WTC11 (cell line): ENCODE results near the gene CTNNA2. TPM values are rescaled to one million over a fixed set of nuclear protein-coding genes. Genes with fewer than 3 reads are reported as not detected.

ENCODE experiments used
- ATAC-seq: fragments of 200-7000 bp; cut with Tn5 transposase; 2 replicates; pipeline ENCODE4 v1.10.0; 2021; ENCODE audit warnings: mild to moderate bottlenecking, moderate library complexity
- CTCF ChIA-PET: fragments of 300-600 bp; sonication (Branson Sonifier 250); formaldehyde crosslinking; loops from one replicate; lab custom pipeline; 2021; ENCODE audit warnings: antibody characterized with exemption; lab: Charles Lee
- POLR2A ChIA-PET: fragments of 350-600 bp; sonication (Branson Sonifier 250); formaldehyde crosslinking; loops from one replicate; lab custom pipeline; 2021; ENCODE audit warnings: antibody characterized with exemption; lab: Charles Lee
- DNase-seq: peaks from one replicate; pipeline ENCODE4 v3.0.0; 2021; ENCODE audit warnings: low spot score
- H3K27ac Mint-ChIP-seq: 2 replicates; pipeline ENCODE4 v1.8.0; 2021; ENCODE audit warnings: mixed read lengths
- H3K27me3 Mint-ChIP-seq: 2 replicates; pipeline ENCODE4 v1.8.0; 2021; ENCODE audit warnings: low read depth, mild to moderate bottlenecking, moderate library complexity, mixed read lengths
- H3K36me3 Mint-ChIP-seq: 2 replicates; pipeline ENCODE4 v1.8.0; 2021; ENCODE audit warnings: mixed read lengths
- H3K4me1 Mint-ChIP-seq: 2 replicates; pipeline ENCODE4 v1.8.0; 2022; ENCODE audit warnings: mixed read lengths
- H3K4me3 Mint-ChIP-seq: 2 replicates; pipeline ENCODE4 v1.8.0; 2021; ENCODE audit warnings: mild to moderate bottlenecking, moderate library complexity, mixed read lengths
- H3K9me3 Mint-ChIP-seq: 2 replicates; pipeline ENCODE4 v1.8.0; 2021; ENCODE audit warnings: mixed read lengths
- ATF1 ChIP-seq: sonication (generic); formaldehyde crosslinking; IDR thresholded peaks from 2 replicates; pipeline ENCODE4 v1.8.1; 2023; ENCODE audit warnings: mild to moderate bottlenecking, moderate library complexity, missing genetic modification reagents
- CDX4 ChIP-seq: fragments of 250-450 bp; sonication (Bioruptor Pico); IDR thresholded peaks from 2 replicates; pipeline ENCODE4 v1.9.0; 2021; ENCODE audit warnings: moderate library complexity, mild to moderate bottlenecking, inconsistent platforms, borderline replicate concordance
- CREB1 ChIP-seq: sonication (generic); formaldehyde crosslinking; IDR thresholded peaks from 2 replicates; pipeline ENCODE4 v1.8.0; 2023; ENCODE audit warnings: mild to moderate bottlenecking, missing genetic modification reagents
- E2F4 ChIP-seq: sonication (generic); formaldehyde crosslinking; IDR thresholded peaks from 2 replicates; pipeline ENCODE4 v1.8.1; 2022; ENCODE audit warnings: low read depth, mild to moderate bottlenecking, moderate library complexity, missing genetic modification reagents, borderline replicate concordance
- E2F5 ChIP-seq: sonication (generic); formaldehyde crosslinking; IDR thresholded peaks from 2 replicates; pipeline ENCODE4 v1.8.1; 2022; ENCODE audit warnings: mild to moderate bottlenecking, moderate library complexity, missing genetic modification reagents
- FOXJ3 ChIP-seq: sonication (generic); formaldehyde crosslinking; IDR thresholded peaks from 2 replicates; pipeline ENCODE4 v1.9.0; 2021; ENCODE audit warnings: missing genetic modification reagents, mild to moderate bottlenecking, borderline replicate concordance
- GTF2I ChIP-seq: fragments of 250-450 bp; sonication (Bioruptor Pico); conservative IDR thresholded peaks from 2 replicates; pipeline ENCODE4 v1.4.0; 2021; ENCODE audit warnings: mild to moderate bottlenecking
- JAZF1 ChIP-seq: fragments of 250-450 bp; sonication (Bioruptor Pico); IDR thresholded peaks from 2 replicates; pipeline ENCODE4 v1.9.0; 2021; ENCODE audit warnings: moderate library complexity, mild to moderate bottlenecking, inconsistent platforms
- MAX ChIP-seq: sonication (generic); formaldehyde crosslinking; IDR thresholded peaks from 2 replicates; pipeline ENCODE4 v1.8.0; 2022; ENCODE audit warnings: mild to moderate bottlenecking, missing genetic modification reagents
- MLX ChIP-seq: sonication (generic); formaldehyde crosslinking; IDR thresholded peaks from 2 replicates; pipeline ENCODE4 v1.8.1; 2023; ENCODE audit warnings: mild to moderate bottlenecking, missing genetic modification reagents, moderate library complexity
- NFATC4 ChIP-seq: fragments of 250-450 bp; sonication (Bioruptor Pico); IDR thresholded peaks from 2 replicates; pipeline ENCODE4 v1.9.0; 2021; ENCODE audit warnings: mild to moderate bottlenecking
- NFYB ChIP-seq: sonication (generic); formaldehyde crosslinking; conservative IDR thresholded peaks from 2 replicates; pipeline ENCODE4 v1.8.0; 2022; ENCODE audit warnings: low read depth, missing genetic modification reagents
- NR1H2 ChIP-seq: sonication (generic); formaldehyde crosslinking; IDR thresholded peaks from 2 replicates; pipeline ENCODE4 v1.9.0; 2021; ENCODE audit warnings: mild to moderate bottlenecking, moderate library complexity, missing genetic modification reagents
- NR2C2 ChIP-seq: sonication (generic); formaldehyde crosslinking; IDR thresholded peaks from 2 replicates; pipeline ENCODE4 v1.8.0; 2022; ENCODE audit warnings: mild to moderate bottlenecking, missing genetic modification reagents
- OVOL2 ChIP-seq: fragments of 250-450 bp; sonication (Bioruptor Pico); IDR thresholded peaks from 2 replicates; pipeline ENCODE4 v1.9.0; 2021; ENCODE audit warnings: mild to moderate bottlenecking, borderline replicate concordance
- PRRX2 ChIP-seq: fragments of 250-450 bp; sonication (Bioruptor Pico); IDR thresholded peaks from 2 replicates; pipeline ENCODE4 v1.8.0; 2021; ENCODE audit warnings: mild to moderate bottlenecking
- RELA ChIP-seq: sonication (generic); formaldehyde crosslinking; IDR thresholded peaks from 2 replicates; pipeline ENCODE4 v1.8.1; 2022; ENCODE audit warnings: missing genetic modification reagents, mild to moderate bottlenecking, borderline replicate concordance
- SP1 ChIP-seq: sonication (generic); formaldehyde crosslinking; conservative IDR thresholded peaks from 2 replicates; pipeline ENCODE4 v1.8.1; 2022; ENCODE audit warnings: missing genetic modification reagents
- TCF7 ChIP-seq: sonication (generic); formaldehyde crosslinking; IDR thresholded peaks from 2 replicates; pipeline ENCODE4 v1.8.0; 2022; ENCODE audit warnings: mild to moderate bottlenecking, low read depth, missing genetic modification reagents, moderate library complexity
- ZMAT4 ChIP-seq: fragments of 250-450 bp; sonication (Bioruptor Pico); IDR thresholded peaks from 2 replicates; pipeline ENCODE4 v1.9.0; 2021; ENCODE audit warnings: mild to moderate bottlenecking
- ZNF121 ChIP-seq: sonication (generic); formaldehyde crosslinking; IDR thresholded peaks from 2 replicates; pipeline ENCODE4 v1.8.0; 2023; ENCODE audit warnings: missing genetic modification reagents
- ZNF263 ChIP-seq: sonication (generic); formaldehyde crosslinking; IDR thresholded peaks from 2 replicates; pipeline ENCODE4 v1.8.1; 2022; ENCODE audit warnings: low read depth, mild to moderate bottlenecking, moderate library complexity, missing genetic modification reagents
- ZNF532 ChIP-seq: fragments of 250-450 bp; sonication (Bioruptor Pico); IDR thresholded peaks from 2 replicates; pipeline ENCODE4 v1.9.0; 2021; ENCODE audit warnings: mild to moderate bottlenecking, borderline replicate concordance
- total RNA-seq: library from RNA; stranded (reverse); gene quantifications from 3 replicates; pipeline ENCODE4 v1.2.3, GENCODE V29; 2021

The CTNNA2 gene
- total RNA-seq, 1 experiment from 2014 or later = 3.8 TPM

- TF ChIP-seq MAX (CRISPR knock-in tag) = no peak
- no peak for TF ChIP-seq MLX (CRISPR knock-in tag)
- no peak for TF ChIP-seq E2F4 (CRISPR knock-in tag)
- TF ChIP-seq CREB1 (CRISPR knock-in tag) = no peak
- TF ChIP-seq GTF2I (CRISPR knock-in tag) = no peak
- TF ChIP-seq NFYB (CRISPR knock-in tag) = no peak
- TF ChIP-seq OVOL2 (CRISPR knock-in tag) = no peak
- TF ChIP-seq, all 79 proteins: peak for 0
Measured at GRCh38 chr2:80328159-80328571, 815.3 kb downstream of the CTNNA2 start (continued).

- Mint-ChIP-seq H3K4me3 (no peak overlapping the region), H3K27ac (no peak overlapping the region), H3K4me1 (peaks cover 21% of the 10 kb centered on the region), H3K36me3 (no peaks in the 10 kb centered on the region), H3K27me3 (peaks cover 10% of the 10 kb centered on the region), H3K9me3 (no peaks in the 10 kb centered on the region)
- POLR2A ChIA-PET = interaction anchor here (0.6 kb wide), 1 partner anchor 166 kb away, joined by 8 read pairs; no protein-coding TSS in a partner anchor
- CTCF ChIA-PET = no interaction called here
- ATAC-seq (no peak), DNase-seq (no peak)
- TF ChIP-seq ZMAT4 (CRISPR knock-in tag) (no peak), FOXJ3 (CRISPR knock-in tag) (no peak), NFATC4 (CRISPR knock-in tag) (no peak), RELA (CRISPR knock-in tag) (no peak), NR2C2 (CRISPR knock-in tag) (no peak), SP1 (no peak)
Measured at GRCh38 chr2:80329491-80329890, 816.6 kb downstream of the CTNNA2 start.

GRCh38 chr2:80330527-80331450 lies 817.9 kb downstream of the CTNNA2 start:
- H3K9me3 Mint-ChIP-seq = no peaks in the 10 kb centered on the region
- no peak for DNase-seq
- no peak for ATAC-seq
- peaks cover 21% of the 10 kb centered on the region for H3K4me1 Mint-ChIP-seq
- ChIA-PET POLR2A (interaction anchor here (0.7 kb wide), 1 partner anchor 145 kb away, joined by 3 read pairs; no protein-coding TSS in a partner anchor), CTCF (no interaction called here)
- H3K27me3 Mint-ChIP-seq = peaks cover 17% of the 10 kb centered on the region
- no peak overlapping the region for H3K4me3 Mint-ChIP-seq
- H3K36me3 Mint-ChIP-seq = no peaks in the 10 kb centered on the region
- no peak overlapping the region for H3K27ac Mint-ChIP-seq
- TF ChIP-seq CDX4 (CRISPR knock-in tag) (no peak), NR1H2 (CRISPR knock-in tag) (no peak), ZNF263 (CRISPR knock-in tag) (no peak), E2F5 (no peak), PRRX2 (CRISPR knock-in tag) (no peak), JAZF1 (CRISPR knock-in tag) (no peak), ATF1 (CRISPR knock-in tag) (no peak), ZNF121 (no peak), ZNF532 (CRISPR knock-in tag) (no peak), TCF7 (CRISPR knock-in tag) (no peak)
